HCT116 (cell line): ENCODE data around the gene BTNL8. TPM values are rescaled to one million over a fixed set of nuclear protein-coding genes. Genes with fewer than 3 reads are reported as not detected.

ENCODE experiments used
- ATAC-seq: fragments of 200-7000 bp; cut with Tn5 transposase; 2 replicates; pipeline ENCODE4 v1.9.1; 2020; ENCODE audit warnings: mild to moderate bottlenecking, moderate library complexity
- BruUV-seq: library from RNA; stranded (reverse); fragments of 400-500 nt; replicated peaks from 2 replicates; lab custom pipeline; 2021; lab: Mats Ljungman, UMichigan
- CTCF ChIA-PET: fragments of 300-600 bp; sonication (Branson Sonifier 250); formaldehyde crosslinking; loops from one replicate; lab custom pipeline; 2021; ENCODE audit warnings: antibody characterized with exemption; lab: Charles Lee
- POLR2A ChIA-PET: fragments of 300-600, 350-600 bp; sonication (Branson Sonifier 250); formaldehyde crosslinking; loops from one replicate; lab custom pipeline; 2021; ENCODE audit warnings: antibody characterized with exemption; lab: Charles Lee
- RAD21 ChIA-PET, 2 experiments: fragments of 300-600 bp; sonication (Branson Sonifier 250); formaldehyde crosslinking; loops; one replicate each; lab custom pipeline; 2023; ENCODE audit warnings: low total read pairs in 2 of 2; ENCODE audit not compliant: uncharacterized antibody in 2 of 2, unreplicated experiment in 2 of 2, low non-redundant PET in 1 of 2; lab: Charles Lee
- DNase-seq: peaks from one replicate; pipeline ENCODE4 v3.0.0-alpha.2; 2010; ENCODE audit warnings: low read depth, low spot score
- H2AFZ ChIP-seq: fragments of 200-600 bp; shearing (Covaris generic), sonication (generic); 2 replicates; pipeline ENCODE4 v1.6.1; 2017; ENCODE audit warnings: low read depth, mixed run types, mixed read lengths, antibody characterized with exemption, low read length; ENCODE audit not compliant: poor library complexity, severe bottlenecking
- H3K27ac ChIP-seq: 2 replicates; pipeline ENCODE4 v1.5.1; 2012; ENCODE audit warnings: low read depth, low read length
- H3K27me3 ChIP-seq: fragments of 200-600 bp; sonication (generic); 2 replicates; pipeline ENCODE4 v1.6.1; 2016; ENCODE audit warnings: mixed run types, low read length, mixed read lengths; ENCODE audit not compliant: insufficient read depth
- H3K36me3 ChIP-seq, 2 experiments: fragments of 200-500 bp in 1 of 2; fragments of 200-600 bp in 1 of 2; sonication (Bioruptor generic) in 1 of 2; sonication (generic) in 1 of 2; 2 replicates each; pipeline versions ENCODE4 v1.5.1 to v1.6.1; 2014 to 2016; ENCODE audit warnings: low read length in 2 of 2, inconsistent platforms in 1 of 2, mixed read lengths in 1 of 2, mixed run types in 1 of 2; ENCODE audit not compliant: insufficient read depth in 2 of 2, control insufficient read depth in 1 of 2
- H3K4me1 ChIP-seq, 2 experiments: fragments of 200-600 bp in 1 of 2; sonication (generic) in 1 of 2; 2 replicates each; pipeline versions ENCODE4 v1.5.1 to v1.6.1; 2012 to 2017; ENCODE audit warnings: low read length in 2 of 2, inconsistent platforms in 1 of 2, mild to moderate bottlenecking in 1 of 2, mixed read lengths in 1 of 2, mixed run types in 1 of 2, moderate library complexity in 1 of 2; ENCODE audit not compliant: insufficient read depth in 2 of 2, control insufficient read depth in 1 of 2
- H3K4me2 ChIP-seq: fragments of 200-600 bp; sonication (generic); 2 replicates; pipeline ENCODE4 v1.6.1; 2017; ENCODE audit warnings: mixed run types, low read length, mixed read lengths
- H3K4me3 ChIP-seq, 2 experiments: fragments of 200-600 bp in 1 of 2; sonication (generic) in 1 of 2; replicated peaks in 1 of 2; 2 replicates each; pipeline ENCODE4 v1.5.1; 2011 to 2016; ENCODE audit warnings: low read length in 2 of 2, control low read depth in 1 of 2, low read depth in 1 of 2, mild to moderate bottlenecking in 1 of 2, mixed read lengths in 1 of 2, mixed run types in 1 of 2
- H3K79me2 ChIP-seq: fragments of 200-600 bp; sonication (generic); 2 replicates; pipeline ENCODE4 v1.6.1; 2017; ENCODE audit warnings: mild to moderate bottlenecking, mixed run types, low read length, moderate library complexity, mixed read lengths; ENCODE audit not compliant: insufficient read depth
- H3K9ac ChIP-seq: fragments of 200-600 bp; sonication (generic); 2 replicates; pipeline ENCODE4 v1.6.1; 2016; ENCODE audit warnings: low read length, mixed read lengths
- H3K9me2 ChIP-seq: fragments of 200-600 bp; sonication (generic), shearing (Covaris generic); 2 replicates; pipeline ENCODE4 v1.6.1; 2017; ENCODE audit warnings: mixed run types, mild to moderate bottlenecking, moderate library complexity; ENCODE audit not compliant: insufficient read depth
- H3K9me3 ChIP-seq, 2 experiments: fragments of 200-500 bp in 1 of 2; fragments of 200-600 bp in 1 of 2; sonication (Bioruptor generic) in 1 of 2; sonication (generic) in 1 of 2; 2 replicates each; pipeline ENCODE4 v1.6.1; 2014 to 2017; ENCODE audit warnings: low read length in 2 of 2, mixed read lengths in 2 of 2, inconsistent platforms in 1 of 2, low read depth in 1 of 2, mild to moderate bottlenecking in 1 of 2, mixed run types in 1 of 2, moderate library complexity in 1 of 2; ENCODE audit not compliant: control insufficient read depth in 1 of 2, insufficient read depth in 1 of 2
- H4K20me1 ChIP-seq: fragments of 200-600 bp; sonication (generic), shearing (Covaris generic); 2 replicates; pipeline ENCODE4 v1.6.1; 2017; ENCODE audit warnings: mixed run types, mild to moderate bottlenecking, moderate library complexity; ENCODE audit not compliant: insufficient read depth
- CEBPB ChIP-seq: IDR thresholded peaks from 2 replicates; pipeline ENCODE4 v1.6.1; 2012; ENCODE audit warnings: low read depth
- EGR1 ChIP-seq: IDR thresholded peaks from 2 replicates; pipeline ENCODE4 v1.6.1; 2012; ENCODE audit warnings: low read depth
- EZH2 ChIP-seq: fragments of 200-600 bp; sonication (generic); IDR thresholded peaks from 2 replicates; pipeline ENCODE4 v1.6.1; 2017; ENCODE audit warnings: antibody characterized with exemption, mixed run types
- EZH2phosphoT487 ChIP-seq: fragments of 200-600 bp; IDR thresholded peaks from 2 replicates; pipeline ENCODE4 v1.6.1; 2018; ENCODE audit warnings: antibody characterized with exemption, borderline replicate concordance
- FOSL1 ChIP-seq: IDR thresholded peaks from 2 replicates; pipeline ENCODE4 v1.6.1; 2012; ENCODE audit warnings: low read depth
- POLR2A ChIP-seq: IDR thresholded peaks from 2 replicates; pipeline ENCODE4 v1.7.0; 2011; ENCODE audit warnings: borderline replicate concordance; ENCODE audit not compliant: insufficient read depth, insufficient read length; ENCODE audit errors: extremely low read depth
- SIN3A ChIP-seq: IDR thresholded peaks from 2 replicates; pipeline ENCODE4 v1.6.1; 2012; ENCODE audit warnings: low read depth
- SP1 ChIP-seq: IDR thresholded peaks from 2 replicates; pipeline ENCODE4 v1.6.1; 2012; ENCODE audit warnings: low read depth
- TCF7L2 ChIP-seq: IDR thresholded peaks from 2 replicates; pipeline ENCODE4 v1.7.0; 2011; ENCODE audit warnings: borderline replicate concordance, inconsistent platforms; ENCODE audit not compliant: insufficient read depth, insufficient read length; ENCODE audit errors: extremely low read depth
- ZNF274 ChIP-seq: fragments of 200-500 bp; sonication (Bioruptor generic); IDR thresholded peaks from 2 replicates; pipeline ENCODE4 v1.6.1; 2014; ENCODE audit warnings: mild to moderate bottlenecking, low read depth, low read length, inconsistent platforms
- intact Hi-C: fragments of 100-400 bp; cut with micrococcal nuclease; formaldehyde crosslinking; loops from 2 replicates; pipeline ENCODE4 v1.10.0; 2022
- total RNA-seq: library from RNA; stranded (reverse); gene quantifications from one replicate; pipeline ENCODE4 v1.2.1, GENCODE V29; 2021; ENCODE audit not compliant: unreplicated experiment
- TF ChIP-seq, protein P1 (sequence below): IDR thresholded peaks from 2 replicates; pipeline ENCODE4 v1.6.1; 2012

The BTNL8 gene
- total RNA-seq, 1 experiment from 2014 or later: not detected

DNA sequence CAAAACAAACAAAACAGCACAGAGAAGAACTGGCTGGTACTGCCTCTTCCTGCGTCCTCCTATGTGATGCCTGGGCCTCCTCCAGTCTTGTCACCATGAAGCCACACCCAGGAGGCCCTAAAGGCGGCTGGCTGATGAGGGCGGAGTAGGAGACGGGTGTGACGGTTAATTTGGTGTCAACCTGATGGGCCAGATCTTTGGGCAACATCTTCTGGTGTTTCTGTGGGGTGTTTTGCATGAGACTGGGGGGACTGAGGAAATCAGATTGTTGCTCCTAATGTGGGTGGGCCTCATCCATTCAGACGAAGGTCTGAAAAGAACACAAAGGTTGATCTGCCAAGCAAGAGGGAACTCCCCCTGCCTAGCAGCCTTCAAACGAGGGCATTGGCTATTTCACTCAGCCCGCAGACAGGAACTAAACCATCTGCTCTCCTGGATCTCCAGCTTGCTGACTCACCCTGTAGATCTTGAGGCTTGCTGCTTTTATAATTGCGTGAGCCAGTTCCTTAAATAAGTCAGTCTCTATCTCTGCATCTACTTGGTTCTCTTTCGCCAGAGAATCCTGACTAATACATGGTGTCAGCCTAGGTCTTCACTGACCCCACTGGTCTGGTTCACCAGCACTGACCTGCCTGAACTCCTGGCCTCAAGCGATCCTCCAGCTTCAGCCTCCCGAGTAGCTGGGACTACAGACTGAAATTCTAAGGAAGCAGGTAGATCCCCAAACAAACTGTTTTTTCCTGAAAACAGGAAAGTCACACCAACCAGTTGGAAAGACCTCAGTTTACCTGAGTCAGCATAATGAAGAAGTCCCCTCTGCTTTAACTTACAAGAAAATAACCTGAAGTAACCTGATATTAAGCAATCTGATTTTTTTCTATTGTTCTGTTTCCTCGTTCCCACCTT lies 25.1 kb upstream of the BTNL8 start (continued):
- TF ChIP-seq, protein P1, sequence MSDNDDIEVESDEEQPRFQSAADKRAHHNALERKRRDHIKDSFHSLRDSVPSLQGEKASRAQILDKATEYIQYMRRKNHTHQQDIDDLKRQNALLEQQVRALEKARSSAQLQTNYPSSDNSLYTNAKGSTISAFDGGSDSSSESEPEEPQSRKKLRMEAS: no peak
- no peak for TF ChIP-seq SIN3A

DNA sequence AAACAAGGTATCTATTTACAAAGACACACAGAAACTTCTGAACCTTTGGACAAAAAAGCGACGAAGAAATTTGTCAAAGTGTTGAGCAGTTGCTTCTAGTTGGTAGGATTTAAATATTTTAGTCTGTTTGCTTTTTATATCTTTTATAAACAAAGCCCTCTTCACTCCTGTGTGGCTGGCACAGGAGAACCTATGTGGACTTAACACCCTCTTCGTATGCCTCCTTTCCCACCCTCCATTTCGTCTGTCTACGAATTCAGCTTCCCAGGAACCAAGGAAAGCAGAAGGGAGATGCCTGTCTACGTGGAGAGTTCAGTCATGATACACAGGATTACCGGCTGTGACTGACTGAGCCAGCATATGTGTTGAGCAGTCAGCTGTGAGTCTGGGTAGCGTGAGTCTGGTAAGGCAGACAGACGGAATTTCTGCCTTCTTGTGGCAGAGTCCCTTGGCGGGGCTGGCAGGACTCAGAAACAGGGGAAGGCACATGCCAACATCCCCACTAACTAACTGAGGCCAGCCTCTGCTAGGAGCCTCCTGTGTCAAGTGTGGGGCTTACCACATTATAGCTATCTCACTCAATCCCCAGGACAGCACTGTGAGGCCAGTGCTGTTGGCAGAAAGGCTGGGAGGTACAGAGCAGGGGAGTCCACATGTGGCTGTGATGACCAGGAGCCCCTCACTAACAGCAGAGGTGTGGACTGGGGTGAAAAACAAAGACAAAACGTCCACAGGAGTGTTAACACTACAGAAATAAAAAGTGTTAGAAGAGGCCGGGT lies 24.0 kb upstream of the BTNL8 start:
- no peaks in the 10 kb centered on the region for H3K36me3 ChIP-seq
- no peaks in the 10 kb centered on the region for H4K20me1 ChIP-seq
- H3K79me2 ChIP-seq: no peaks in the 10 kb centered on the region
- no peak for DNase-seq
- no peak for TF ChIP-seq SP1
- TF ChIP-seq EZH2: no peak
- no peak for TF ChIP-seq FOSL1
- no peak for TF ChIP-seq ZNF274
- TF ChIP-seq EGR1: no peak
- no peak for TF ChIP-seq TCF7L2
- TF ChIP-seq POLR2A: no peak
- no peak for TF ChIP-seq EZH2phosphoT487
- TF ChIP-seq CEBPB: no peak
- TF ChIP-seq, all 23 proteins: peak for 0
- Histone ChIP-seq H3K4me2 (no peak overlapping the region), H3K9ac (no peak overlapping the region), H3K27me3 (no peaks in the 10 kb centered on the region), H3K27ac (no peak overlapping the region), H3K9me2 (no peaks in the 10 kb centered on the region; the same call in 1 of the 2 replicates), H3K4me3 (no peak overlapping the region), H3K9me3 (no peaks in the 10 kb centered on the region), H3K4me1 (peaks cover 0 to 5% of the 10 kb centered on the region in 2 experiments; a peak in 1 of 4 replicates), H2AFZ (no peak overlapping the region)
- ATAC-seq: no peak
- BruUV-seq: no TSS peak
- RAD21 ChIA-PET: no interaction called here
- intact Hi-C loops: no loop called here
- CTCF ChIA-PET: no interaction called here
- POLR2A ChIA-PET: no interaction called here
